ENCODE data around the gene HTR2B. TPM values are rescaled to one million over a fixed set of nuclear protein-coding genes. Genes with fewer than 3 reads are reported as not detected.

Gene HTR2B
- total RNA-seq, 4 donors from 2014 or later: 0.40 to 2.2 TPM; not detected in 2

DNA sequence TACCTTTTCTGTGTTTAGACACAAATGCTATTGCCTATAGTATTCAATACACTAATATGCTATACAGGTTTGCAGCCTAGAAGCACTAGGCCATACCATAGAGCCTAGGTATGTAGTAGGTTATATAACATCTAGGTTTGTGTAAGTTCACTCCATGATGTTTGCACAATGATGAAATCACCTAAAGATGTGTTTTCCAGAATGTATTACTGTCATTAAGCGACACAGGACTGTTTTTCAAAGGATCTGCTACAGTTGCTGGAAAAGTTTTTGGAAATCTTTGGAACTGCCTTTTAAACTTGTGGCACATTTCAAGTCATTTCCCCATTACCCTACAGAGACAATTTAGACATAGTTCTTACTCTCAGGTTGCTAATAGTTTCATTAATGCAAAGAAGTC is 58.9 kb downstream of the HTR2B start:
- DNase-seq: no peak

GRCh38 chr2:231063347-231063746 is 61.5 kb downstream of the HTR2B start:
- Histone ChIP-seq H3K4me1 (peaks cover 0 to 30% (median 0%) of the 10 kb centered on the region in 4 donors), H3K36me3 (peaks cover 0 to 68% (median 0%) of the 10 kb centered on the region in 3 donors), H3K27ac (no peak overlapping the region), H3K9me3 (no peaks in the 10 kb centered on the region), H3K27me3 (no peaks in the 10 kb centered on the region), H3K4me3 (no peak overlapping the region)
- TF ChIP-seq, protein P1, sequence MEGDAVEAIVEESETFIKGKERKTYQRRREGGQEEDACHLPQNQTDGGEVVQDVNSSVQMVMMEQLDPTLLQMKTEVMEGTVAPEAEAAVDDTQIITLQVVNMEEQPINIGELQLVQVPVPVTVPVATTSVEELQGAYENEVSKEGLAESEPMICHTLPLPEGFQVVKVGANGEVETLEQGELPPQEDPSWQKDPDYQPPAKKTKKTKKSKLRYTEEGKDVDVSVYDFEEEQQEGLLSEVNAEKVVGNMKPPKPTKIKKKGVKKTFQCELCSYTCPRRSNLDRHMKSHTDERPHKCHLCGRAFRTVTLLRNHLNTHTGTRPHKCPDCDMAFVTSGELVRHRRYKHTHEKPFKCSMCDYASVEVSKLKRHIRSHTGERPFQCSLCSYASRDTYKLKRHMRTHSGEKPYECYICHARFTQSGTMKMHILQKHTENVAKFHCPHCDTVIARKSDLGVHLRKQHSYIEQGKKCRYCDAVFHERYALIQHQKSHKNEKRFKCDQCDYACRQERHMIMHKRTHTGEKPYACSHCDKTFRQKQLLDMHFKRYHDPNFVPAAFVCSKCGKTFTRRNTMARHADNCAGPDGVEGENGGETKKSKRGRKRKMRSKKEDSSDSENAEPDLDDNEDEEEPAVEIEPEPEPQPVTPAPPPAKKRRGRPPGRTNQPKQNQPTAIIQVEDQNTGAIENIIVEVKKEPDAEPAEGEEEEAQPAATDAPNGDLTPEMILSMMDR (IDR thresholded peaks at IDR 0.05): no peak
- no peak for TF ChIP-seq POLR2A (IDR thresholded peaks at IDR 0.05)
- DNase-seq: no peak

More for the DNA sequence above, 58.9 kb downstream of the HTR2B start:
- Histone ChIP-seq H3K4me3 (no peak overlapping the region), H3K9me3 (no peaks in the 10 kb centered on the region), H3K4me1 (peaks cover 0 to 7% (median 0%) of the 10 kb centered on the region in 4 donors), H3K36me3 (peaks cover 0 to 78% (median 0%) of the 10 kb centered on the region in 3 donors), H3K27ac (no peak overlapping the region), H3K27me3 (no peaks in the 10 kb centered on the region)
- TF ChIP-seq, protein P1 (IDR thresholded peaks at IDR 0.05): no peak
- no peak for TF ChIP-seq POLR2A (IDR thresholded peaks at IDR 0.05)

DNA sequence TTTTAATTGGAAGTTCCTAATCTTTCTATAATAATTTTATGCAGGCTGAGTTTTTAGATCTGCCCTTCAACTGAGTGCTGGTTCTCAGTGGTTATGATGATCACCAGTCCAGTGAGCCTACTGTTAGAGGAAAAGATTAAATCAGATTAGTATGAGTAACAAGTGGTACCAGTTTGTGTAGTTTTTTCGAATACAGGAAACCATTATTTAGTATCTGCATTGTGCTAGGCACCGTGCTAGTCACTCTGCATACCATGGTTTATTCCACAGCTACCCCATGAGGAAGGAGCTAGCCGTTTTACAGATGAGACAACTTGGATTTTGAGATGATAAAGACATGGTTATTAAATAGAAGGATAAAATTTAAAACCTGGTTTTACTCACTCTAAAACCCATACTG is 62.1 kb downstream of the HTR2B start:
- Histone ChIP-seq H3K27ac (no peak overlapping the region), H3K36me3 (peaks cover 0 to 62% (median 0%) of the 10 kb centered on the region in 3 donors), H3K4me1 (peaks cover 0 to 30% (median 0%) of the 10 kb centered on the region in 4 donors), H3K4me3 (no peak overlapping the region), H3K9me3 (no peaks in the 10 kb centered on the region), H3K27me3 (no peaks in the 10 kb centered on the region)
- DNase-seq: no peak
- TF ChIP-seq, protein P1 (IDR thresholded peaks at IDR 0.05): no peak
- no peak for TF ChIP-seq POLR2A (IDR thresholded peaks at IDR 0.05)

- peaks cover 0 to 33% (median 0%) of the 10 kb centered on the region in 4 donors for H3K4me1 ChIP-seq
- H3K9me3 ChIP-seq: no peaks in the 10 kb centered on the region
- no peak for TF ChIP-seq POLR2A (IDR thresholded peaks at IDR 0.05)
- TF ChIP-seq, protein P1 (IDR thresholded peaks at IDR 0.05): no peak
- no peaks in the 10 kb centered on the region for H3K27me3 ChIP-seq
- no peak for DNase-seq
- no peak overlapping the region for H3K4me3 ChIP-seq
- peaks cover 0 to 33% (median 0%) of the 10 kb centered on the region in 3 donors for H3K36me3 ChIP-seq
- H3K27ac ChIP-seq: no peak overlapping the region
Observed at GRCh38 chr2:231059756-231060155, 65.1 kb downstream of the HTR2B start.

- peaks cover 0 to 33% (median 0%) of the 10 kb centered on the region in 4 donors for H3K4me1 ChIP-seq
- H3K27me3 ChIP-seq: no peaks in the 10 kb centered on the region
- H3K36me3 ChIP-seq: peaks cover 0 to 25% (median 0%) of the 10 kb centered on the region in 3 donors
- peak overlapping the region in 1 of 4 donors; percentile 5 for H3K27ac ChIP-seq
- TF ChIP-seq, protein P1 (IDR thresholded peaks at IDR 0.05): no peak
- TF ChIP-seq POLR2A (IDR thresholded peaks at IDR 0.05): no peak
- H3K4me3 ChIP-seq: peak overlapping the region in 1 of 4 donors; percentile 95
- H3K9me3 ChIP-seq: no peaks in the 10 kb centered on the region
- DNase-seq: no peak
Observed at GRCh38 chr2:231058761-231059550, 65.9 kb downstream of the HTR2B start.

Small RNAs within 50 kb of the gene (small RNA-seq; reads per million reads assigned to genes)
- gene RNU1-93P: 0 reads per million in 2 donors

Other genes starting within 250 kb of the HTR2B start
- gene GPR55, start 199.8 kb downstream of the HTR2B start, total RNA-seq: 1 to 10 TPM; 1.0 to 4.7 (median 3.2) TPM
- not detected for gene SPATA3, start 128.9 kb downstream of the HTR2B start, total RNA-seq
- 10 to 100 TPM in 3 of 4 donors, 1 to 10 TPM in 1; 9.9 to 46.2 (median 31.8) TPM for gene C2orf72, start 87.5 kb downstream of the HTR2B start, total RNA-seq
- gene PSMD1, start 68.2 kb downstream of the HTR2B start, total RNA-seq: 100 to 1,000 TPM in 3 of 4 donors, 10 to 100 TPM in 1; 89.1 to 116 (median 111) TPM
- 10 to 100 TPM in 3 of 4 donors, 1 to 10 TPM in 1; 3.3 to 15.7 (median 10.5) TPM for gene ARMC9, start 73.6 kb upstream of the HTR2B start, total RNA-seq

All from Peyer's patch (tissue), 4 donors.